ENCODE results near the gene EVA1B. TPM values are rescaled to one million over a fixed set of nuclear protein-coding genes. Genes with fewer than 3 reads are reported as not detected.

Gene EVA1B
- total RNA-seq, 1 donor from 2014 or later, result 40.7 TPM

GRCh38 chr1:36287595-36287994 is 35.9 kb downstream of the EVA1B start:
- Histone ChIP-seq H3K4me1 (ENCODE audit: control insufficient read depth in 3 of 3, insufficient read depth in 3 of 3, low read length in 3 of 3) (peaks cover 47 to 59% (median 50%) of the 10 kb centered on the region in 3 donors), H3K27ac (ENCODE audit: low read depth, low read length) (peak overlapping the region; percentile 31), H3K9ac (ENCODE audit: low read depth in 1 of 3, low read length in 3 of 3) (peak overlapping the region in 2 of 3 donors; percentile 30 to 35), H3K27me3 (ENCODE audit: control insufficient read depth in 3 of 3, insufficient read depth in 3 of 3, low read length in 3 of 3) (no peaks in the 10 kb centered on the region), H3K36me3 (ENCODE audit: control insufficient read depth in 3 of 3, insufficient read depth in 3 of 3, low read length in 3 of 3) (peaks cover 39 to 62% (median 57%) of the 10 kb centered on the region in 3 donors), H3K4me3 (ENCODE audit: low read length in 3 of 3) (peak overlapping the region in 1 of 3 donors; percentile 22), H3K9me3 (ENCODE audit: control insufficient read depth in 3 of 3, low read length in 3 of 3) (no peaks in the 10 kb centered on the region)

- no peaks in the 10 kb centered on the region for H3K27me3 ChIP-seq (ENCODE audit: control insufficient read depth in 3 of 3, insufficient read depth in 3 of 3, low read length in 3 of 3)
- H3K9me3 ChIP-seq (ENCODE audit: control insufficient read depth in 3 of 3, low read length in 3 of 3), result no peaks in the 10 kb centered on the region
- H3K9ac ChIP-seq (ENCODE audit: low read depth in 1 of 3, low read length in 3 of 3), result peak overlapping the region in 1 of 3 donors; percentile 35
- no peak overlapping the region for H3K4me3 ChIP-seq (ENCODE audit: low read length in 3 of 3)
- H3K4me1 ChIP-seq (ENCODE audit: control insufficient read depth in 3 of 3, insufficient read depth in 3 of 3, low read length in 3 of 3), result peaks cover 47 to 64% (median 50%) of the 10 kb centered on the region in 3 donors
- H3K27ac ChIP-seq (ENCODE audit: low read depth, low read length), result peak overlapping the region; percentile 31
- H3K36me3 ChIP-seq (ENCODE audit: control insufficient read depth in 3 of 3, insufficient read depth in 3 of 3, low read length in 3 of 3), result peaks cover 38 to 60% (median 53%) of the 10 kb centered on the region in 3 donors
Observed at GRCh38 chr1:36286802-36287201, 36.6 kb downstream of the EVA1B start.

GRCh38 chr1:36285443-36286101 is 37.9 kb downstream of the EVA1B start:
- H3K27me3 ChIP-seq (ENCODE audit: control insufficient read depth in 3 of 3, insufficient read depth in 3 of 3, low read length in 3 of 3), result no peaks in the 10 kb centered on the region
- peaks cover 44 to 67% (median 48%) of the 10 kb centered on the region in 3 donors for H3K4me1 ChIP-seq (ENCODE audit: control insufficient read depth in 3 of 3, insufficient read depth in 3 of 3, low read length in 3 of 3)
- H3K36me3 ChIP-seq (ENCODE audit: control insufficient read depth in 3 of 3, insufficient read depth in 3 of 3, low read length in 3 of 3), result peaks cover 28 to 50% (median 44%) of the 10 kb centered on the region in 3 donors
- no peak overlapping the region for H3K4me3 ChIP-seq (ENCODE audit: low read length in 3 of 3)
- H3K27ac ChIP-seq (ENCODE audit: low read depth, low read length), result peak overlapping the region; percentile 31
- peak overlapping the region in 1 of 3 donors; percentile 39 for H3K9ac ChIP-seq (ENCODE audit: low read depth in 1 of 3, low read length in 3 of 3)
- no peaks in the 10 kb centered on the region for H3K9me3 ChIP-seq (ENCODE audit: control insufficient read depth in 3 of 3, low read length in 3 of 3)

GRCh38 chr1:36284517-36284916 is 38.9 kb downstream of the EVA1B start:
- no peaks in the 10 kb centered on the region for H3K9me3 ChIP-seq (ENCODE audit: control insufficient read depth in 3 of 3, low read length in 3 of 3)
- H3K4me1 ChIP-seq (ENCODE audit: control insufficient read depth in 3 of 3, insufficient read depth in 3 of 3, low read length in 3 of 3), result peaks cover 50 to 69% (median 54%) of the 10 kb centered on the region in 3 donors
- peak overlapping the region; percentile 1 to 39 (median 15) for H3K9ac ChIP-seq (ENCODE audit: low read depth in 1 of 3, low read length in 3 of 3)
- peak overlapping the region; percentile 31 for H3K27ac ChIP-seq (ENCODE audit: low read depth, low read length)
- peaks cover 21 to 40% (median 35%) of the 10 kb centered on the region in 3 donors for H3K36me3 ChIP-seq (ENCODE audit: control insufficient read depth in 3 of 3, insufficient read depth in 3 of 3, low read length in 3 of 3)
- H3K27me3 ChIP-seq (ENCODE audit: control insufficient read depth in 3 of 3, insufficient read depth in 3 of 3, low read length in 3 of 3), result no peaks in the 10 kb centered on the region
- no peak overlapping the region for H3K4me3 ChIP-seq (ENCODE audit: low read length in 3 of 3)

GRCh38 chr1:36284061-36284460 is 39.4 kb downstream of the EVA1B start:
- Histone ChIP-seq H3K27me3 (ENCODE audit: control insufficient read depth in 3 of 3, insufficient read depth in 3 of 3, low read length in 3 of 3) (no peaks in the 10 kb centered on the region), H3K9ac (ENCODE audit: low read depth in 1 of 3, low read length in 3 of 3) (peak overlapping the region; percentile 1 to 48 (median 15)), H3K4me3 (ENCODE audit: low read length in 3 of 3) (no peak overlapping the region), H3K4me1 (ENCODE audit: control insufficient read depth in 3 of 3, insufficient read depth in 3 of 3, low read length in 3 of 3) (peaks cover 50 to 65% (median 50%) of the 10 kb centered on the region in 3 donors), H3K27ac (ENCODE audit: low read depth, low read length) (peak overlapping the region; percentile 31), H3K36me3 (ENCODE audit: control insufficient read depth in 3 of 3, insufficient read depth in 3 of 3, low read length in 3 of 3) (peaks cover 18 to 36% (median 30%) of the 10 kb centered on the region in 3 donors), H3K9me3 (ENCODE audit: control insufficient read depth in 3 of 3, low read length in 3 of 3) (no peaks in the 10 kb centered on the region)

- peak overlapping the region in 2 of 3 donors; percentile 10 to 12 for H3K9ac ChIP-seq (ENCODE audit: low read depth in 1 of 3, low read length in 3 of 3)
- H3K4me1 ChIP-seq (ENCODE audit: control insufficient read depth in 3 of 3, insufficient read depth in 3 of 3, low read length in 3 of 3), result peaks cover 25 to 36% (median 35%) of the 10 kb centered on the region in 3 donors
- H3K4me3 ChIP-seq (ENCODE audit: low read length in 3 of 3), result no peak overlapping the region
- no peaks in the 10 kb centered on the region for H3K27me3 ChIP-seq (ENCODE audit: control insufficient read depth in 3 of 3, insufficient read depth in 3 of 3, low read length in 3 of 3)
- peaks cover 3 to 14% (median 10%) of the 10 kb centered on the region in 3 donors for H3K36me3 ChIP-seq (ENCODE audit: control insufficient read depth in 3 of 3, insufficient read depth in 3 of 3, low read length in 3 of 3)
- H3K27ac ChIP-seq (ENCODE audit: low read depth, low read length), result peak overlapping the region; percentile 91
- H3K9me3 ChIP-seq (ENCODE audit: control insufficient read depth in 3 of 3, low read length in 3 of 3), result no peaks in the 10 kb centered on the region
Observed at GRCh38 chr1:36279789-36280296, 43.6 kb downstream of the EVA1B start.

- Histone ChIP-seq H3K4me3 (ENCODE audit: low read length in 3 of 3) (no peak overlapping the region), H3K27ac (ENCODE audit: low read depth, low read length) (peak overlapping the region; percentile 91), H3K9ac (ENCODE audit: low read depth in 1 of 3, low read length in 3 of 3) (peak overlapping the region in 1 of 3 donors; percentile 5), H3K36me3 (ENCODE audit: control insufficient read depth in 3 of 3, insufficient read depth in 3 of 3, low read length in 3 of 3) (peaks cover 3 to 9% (median 7%) of the 10 kb centered on the region in 3 donors), H3K4me1 (ENCODE audit: control insufficient read depth in 3 of 3, insufficient read depth in 3 of 3, low read length in 3 of 3) (peaks cover 20 to 30% (median 30%) of the 10 kb centered on the region in 3 donors), H3K27me3 (ENCODE audit: control insufficient read depth in 3 of 3, insufficient read depth in 3 of 3, low read length in 3 of 3) (no peaks in the 10 kb centered on the region), H3K9me3 (ENCODE audit: control insufficient read depth in 3 of 3, low read length in 3 of 3) (no peaks in the 10 kb centered on the region)
Observed at GRCh38 chr1:36279110-36279788, 44.2 kb downstream of the EVA1B start.

GRCh38 chr1:36276688-36277087 is 46.8 kb downstream of the EVA1B start:
- Histone ChIP-seq H3K9me3 (ENCODE audit: control insufficient read depth in 3 of 3, low read length in 3 of 3) (no peaks in the 10 kb centered on the region), H3K4me3 (ENCODE audit: low read length in 3 of 3) (no peak overlapping the region), H3K4me1 (ENCODE audit: control insufficient read depth in 3 of 3, insufficient read depth in 3 of 3, low read length in 3 of 3) (peaks cover 21 to 28% (median 26%) of the 10 kb centered on the region in 3 donors), H3K27ac (ENCODE audit: low read depth, low read length) (peak overlapping the region; percentile 91), H3K27me3 (ENCODE audit: control insufficient read depth in 3 of 3, insufficient read depth in 3 of 3, low read length in 3 of 3) (no peaks in the 10 kb centered on the region), H3K36me3 (ENCODE audit: control insufficient read depth in 3 of 3, insufficient read depth in 3 of 3, low read length in 3 of 3) (peaks cover 0 to 3% (median 0%) of the 10 kb centered on the region in 3 donors), H3K9ac (ENCODE audit: low read depth in 1 of 3, low read length in 3 of 3) (no peak overlapping the region)

- H3K9me3 ChIP-seq (ENCODE audit: control insufficient read depth in 3 of 3, low read length in 3 of 3), result no peaks in the 10 kb centered on the region
- H3K27ac ChIP-seq (ENCODE audit: low read depth, low read length), result no peak overlapping the region
- H3K27me3 ChIP-seq (ENCODE audit: control insufficient read depth in 3 of 3, insufficient read depth in 3 of 3, low read length in 3 of 3), result no peaks in the 10 kb centered on the region
- no peak overlapping the region for H3K9ac ChIP-seq (ENCODE audit: low read depth in 1 of 3, low read length in 3 of 3)
- H3K4me1 ChIP-seq (ENCODE audit: control insufficient read depth in 3 of 3, insufficient read depth in 3 of 3, low read length in 3 of 3), result peaks cover 16 to 19% (median 17%) of the 10 kb centered on the region in 3 donors
- peaks cover 0 to 6% (median 0%) of the 10 kb centered on the region in 3 donors for H3K36me3 ChIP-seq (ENCODE audit: control insufficient read depth in 3 of 3, insufficient read depth in 3 of 3, low read length in 3 of 3)
- H3K4me3 ChIP-seq (ENCODE audit: low read length in 3 of 3), result no peak overlapping the region
Observed at GRCh38 chr1:36274201-36274600, 49.2 kb downstream of the EVA1B start.

Measured in skeletal muscle tissue (tissue), 4 donors.